K562 (cell line): ENCODE data around the gene SEMA5A. TPM values are rescaled to one million over a fixed set of nuclear protein-coding genes. Genes with fewer than 3 reads are reported as not detected.

Source experiments
- ATAC-seq: fragments of 200-7000 bp; cut with Tn5 transposase; 3 replicates; pipeline ENCODE4 v1.9.1; 2020; ENCODE audit warnings: moderate library complexity
- BruUV-seq: library from RNA; stranded (reverse); fragments of 400-500 nt; replicated peaks from 2 replicates; lab custom pipeline; 2021; lab: Mats Ljungman, UMichigan
- CTCF ChIA-PET: fragments of 300-600 bp; formaldehyde crosslinking; extraction: SDS; loops from one replicate; lab custom pipeline; 2021; ENCODE audit warnings: low intra/inter-chr PET ratio; lab: Yijun Ruan, JAX
- POLR2A ChIA-PET: fragments of 300-600, 350-650 bp; sonication (Branson Sonifier 250); formaldehyde crosslinking; extraction: SDS; loops from one replicate; lab custom pipeline; 2021; ENCODE audit warnings: antibody characterized with exemption, inconsistent platforms; lab: Yijun Ruan, JAX
- DNase-seq, 4 experiments: peaks; one replicate each; pipeline versions ENCODE4 v3.0.0 to v3.0.0-alpha.2; 2011 to 2018; ENCODE audit warnings: low spot score in 3 of 4, mixed read lengths in 3 of 4; ENCODE audit errors: extremely low read depth in 1 of 4
- FAIRE-seq: peaks from 2 replicates; lab custom pipeline; 2011; peaks lifted over from hg19 to GRCh38; lab: Jason Lieb, UNC
- H2AFZ ChIP-seq: 2 replicates; pipeline ENCODE4 v1.6.0; 2011; ENCODE audit warnings: low read depth, low read length, control low read depth, inconsistent platforms
- H3K27ac ChIP-seq: fragments of 200-600 bp; 3 replicates; pipeline ENCODE4 v1.8.0; 2011; ENCODE audit warnings: low read depth, mild to moderate bottlenecking, control low read depth, inconsistent platforms, low read length, moderate library complexity, mixed read lengths; ENCODE audit errors: extremely low read depth
- H3K27me3 ChIP-seq, 2 experiments: fragments of 300-600 bp in 1 of 2; 2 replicates in 1 of 2; 3 replicates in 1 of 2; pipeline versions ENCODE4 v1.6.0 to v1.8.0; 2011; ENCODE audit warnings: inconsistent platforms in 2 of 2, low read length in 2 of 2, mild to moderate bottlenecking in 1 of 2, mixed read lengths in 1 of 2, moderate library complexity in 1 of 2; ENCODE audit not compliant: control insufficient read depth in 2 of 2, insufficient read depth in 2 of 2
- H3K36me3 ChIP-seq: fragments of 300-600 bp; 3 replicates; pipeline ENCODE4 v1.8.0; 2011; ENCODE audit warnings: mild to moderate bottlenecking, low read length, inconsistent platforms; ENCODE audit not compliant: control insufficient read depth, insufficient read depth
- H3K4me1 ChIP-seq, 2 experiments: fragments of 200-600 bp in 1 of 2; replicated peaks in 1 of 2; 2 replicates in 1 of 2; 3 replicates in 1 of 2; pipeline versions ENCODE4 v1.5.1 to v1.8.0; 2011; ENCODE audit warnings: inconsistent platforms in 2 of 2, low read length in 2 of 2, mild to moderate bottlenecking in 1 of 2, mixed read lengths in 1 of 2, moderate library complexity in 1 of 2; ENCODE audit not compliant: control insufficient read depth in 2 of 2, insufficient read depth in 2 of 2
- H3K4me2 ChIP-seq: 2 replicates; pipeline ENCODE4 v1.6.1; 2011; ENCODE audit warnings: low read length, control low read depth, inconsistent platforms, mixed read lengths; ENCODE audit not compliant: insufficient read depth
- H3K4me3 ChIP-seq: fragments of 200-600 bp; sonication (generic), shearing (Covaris generic); 2 replicates; pipeline ENCODE4 v1.5.1; 2016; ENCODE audit warnings: control low read depth, inconsistent platforms
- H3K79me2 ChIP-seq: fragments of 200-600 bp; 3 replicates; pipeline ENCODE4 v1.8.0; 2011; ENCODE audit warnings: low read length, inconsistent platforms; ENCODE audit not compliant: control insufficient read depth, insufficient read depth
- H3K9ac ChIP-seq, 2 experiments: 2 replicates each; pipeline versions ENCODE4 v1.6.0 to v1.6.1; 2011; ENCODE audit warnings: low read depth in 2 of 2, low read length in 2 of 2, control low read depth in 1 of 2, inconsistent platforms in 1 of 2, mild to moderate bottlenecking in 1 of 2, mixed read lengths in 1 of 2; ENCODE audit not compliant: insufficient read depth in 1 of 2
- H3K9me1 ChIP-seq: one replicate; pipeline ENCODE4 v1.6.0; 2011; ENCODE audit warnings: inconsistent platforms, mild to moderate bottlenecking, low read length, moderate library complexity; ENCODE audit not compliant: control insufficient read depth, insufficient read depth
- H3K9me3 ChIP-seq: replicated peaks from 2 replicates; pipeline ENCODE4 v1.5.1; 2011; ENCODE audit warnings: low read depth, low read length, inconsistent platforms; ENCODE audit not compliant: control insufficient read depth, insufficient read depth
- H4K20me1 ChIP-seq: replicated peaks from 2 replicates; pipeline ENCODE4 v1.6.1; 2011; ENCODE audit warnings: low read length, inconsistent platforms, mixed read lengths; ENCODE audit not compliant: control insufficient read depth, insufficient read depth
- CBX2 ChIP-seq: fragments of 200-600 bp; sonication (generic); IDR thresholded peaks from one replicate; pipeline ENCODE4 v1.6.1; 2012; ENCODE audit warnings: mild to moderate bottlenecking, low read length, inconsistent platforms; ENCODE audit not compliant: insufficient read depth, poor library complexity, severe bottlenecking
- DEAF1 ChIP-seq: fragments of 450-650 bp; formaldehyde crosslinking; IDR thresholded peaks from 2 replicates; pipeline ENCODE4 v1.4.0; 2020; ENCODE audit warnings: mild to moderate bottlenecking, moderate library complexity
- E2F4 ChIP-seq: sonication (generic); formaldehyde crosslinking; IDR thresholded peaks from 2 replicates; pipeline ENCODE4 v1.8.0; 2022; ENCODE audit warnings: mild to moderate bottlenecking, low read depth, missing genetic modification reagents
- ESRRA ChIP-seq: fragments of 450-650 bp; IDR thresholded peaks from 2 replicates; pipeline ENCODE4 v1.6.1; 2014; ENCODE audit warnings: low read depth, mild to moderate bottlenecking, moderate library complexity, borderline replicate concordance
- FOXK2 ChIP-seq, 2 experiments: fragments of 450-650 bp; IDR thresholded peaks in 1 of 2; conservative IDR thresholded peaks in 1 of 2; 2 replicates each; pipeline ENCODE4 v1.6.1; 2016; ENCODE audit warnings: low read depth in 2 of 2, mild to moderate bottlenecking in 1 of 2
- KLF1 ChIP-seq: fragments of 450-650 bp; IDR thresholded peaks from 2 replicates; pipeline ENCODE4 v1.6.1; 2016; ENCODE audit warnings: missing genetic modification characterization, missing compliant biosample characterization
- MAFF ChIP-seq: IDR thresholded peaks from 2 replicates; pipeline ENCODE4 v1.6.1; 2012; ENCODE audit warnings: low read length, improper control_type of control experiment
- MAX ChIP-seq: sonication (generic); formaldehyde crosslinking; IDR thresholded peaks from 2 replicates; pipeline ENCODE4 v1.9.0; 2022; ENCODE audit warnings: mild to moderate bottlenecking, missing genetic modification reagents
- MEIS2 ChIP-seq: fragments of 450-650 bp; IDR thresholded peaks from 2 replicates; pipeline ENCODE4 v1.6.1; 2014; ENCODE audit warnings: mild to moderate bottlenecking; ENCODE audit not compliant: partially characterized antibody
- MLX ChIP-seq, 2 experiments: fragments of 450-650 bp in 1 of 2; sonication (generic) in 1 of 2; formaldehyde crosslinking; conservative IDR thresholded peaks; 2 replicates each; pipeline versions ENCODE4 v1.4.0 to v1.8.1; 2020 to 2022; ENCODE audit warnings: mild to moderate bottlenecking in 1 of 2, missing genetic modification reagents in 1 of 2
- MYBL2 ChIP-seq, 2 experiments: fragments of 450-650 bp in 1 of 2; sonication (generic) in 1 of 2; formaldehyde crosslinking in 1 of 2; IDR thresholded peaks; 2 replicates each; pipeline versions ENCODE4 v1.6.1 to v1.8.1; 2017 to 2022; ENCODE audit warnings: borderline replicate concordance in 1 of 2, inconsistent platforms in 1 of 2, low read depth in 1 of 2, mild to moderate bottlenecking in 1 of 2, missing genetic modification reagents in 1 of 2, moderate library complexity in 1 of 2
- NONO ChIP-seq, 2 experiments: fragments of 200-400 bp in 1 of 2; fragments of 450-650 bp in 1 of 2; formaldehyde crosslinking in 1 of 2; IDR thresholded peaks; 2 replicates each; pipeline ENCODE4 v1.6.1; 2017; ENCODE audit warnings: low read depth in 2 of 2, mild to moderate bottlenecking in 2 of 2, moderate library complexity in 2 of 2, low read length in 1 of 2
- NRF1 ChIP-seq, 2 experiments: fragments of 450-650 bp; IDR thresholded peaks in 1 of 2; conservative IDR thresholded peaks in 1 of 2; 2 replicates each; pipeline ENCODE4 v1.6.1; 2014; ENCODE audit warnings: mild to moderate bottlenecking in 2 of 2
- POLR3A ChIP-seq: IDR thresholded peaks from 2 replicates; pipeline ENCODE4 v1.6.1; 2011; ENCODE audit warnings: borderline replicate concordance, mild to moderate bottlenecking, moderate library complexity; ENCODE audit not compliant: insufficient read length, insufficient read depth; ENCODE audit errors: extremely low read depth
- SRF ChIP-seq, 2 experiments: fragments of 250-450, 450-650 bp in 1 of 2; sonication (Bioruptor Pico) in 1 of 2; sonication (generic) in 1 of 2; formaldehyde crosslinking; IDR thresholded peaks; 2 replicates each; pipeline versions ENCODE4 v1.5.0 to v1.5.1; 2020 to 2022; ENCODE audit warnings: mild to moderate bottlenecking in 1 of 2, missing genetic modification reagents in 1 of 2
- TRIM28 ChIP-seq: fragments of 450-650 bp; IDR thresholded peaks from 2 replicates; pipeline ENCODE4 v1.6.1; 2017
- ZBED1 ChIP-seq: IDR thresholded peaks from 2 replicates; pipeline ENCODE4 v1.6.1; 2014
- ZBTB1 ChIP-seq: sonication (generic); formaldehyde crosslinking; IDR thresholded peaks from 2 replicates; pipeline ENCODE4 v1.8.1; 2023; ENCODE audit warnings: missing genetic modification reagents, low read depth, mild to moderate bottlenecking, borderline replicate concordance
- WGBS: fragments of 100-300 bp; shearing (Covaris generic); methylation state at CpG from one replicate; pipeline ENCODE4 v1.1.6; 2016; ENCODE audit warnings: low coverage, mixed read lengths; ENCODE audit not compliant: insufficient coverage; ENCODE audit errors: missing lambda C conversion rate; 5-methylcytosine and 5-hydroxymethylcytosine counted together
- in situ Hi-C: fragments of 300-500 bp; cut with MboI; formaldehyde crosslinking; loops from 4 replicates; pipeline ENCODE4 v1.15.0; 2018; ENCODE audit warnings: inconsistent platforms, mixed read lengths
- intact Hi-C: fragments of 100-400 bp; cut with micrococcal nuclease; formaldehyde crosslinking; loops from 2 replicates; pipeline ENCODE4 v1.14.2; 2022
- polyA plus RNA-seq, 8 experiments: library from polyadenylated mRNA; depleted of rRNA in 4 of 8; stranded (reverse) in 5 of 8; unstranded in 3 of 8; fragments of >200 nt; fragmentation: Nextera tagmentation in 2 of 8; fragmentation: Illumina TruSeq in 1 of 8; extraction: Ambion mirVana in 2 of 8; extraction: Trizol in 1 of 8; gene quantifications; 2 replicates each; pipeline versions ENCODE4 v1.2.1 to v1.2.3, GENCODE V29; 2011 to 2014; ENCODE audit warnings: inconsistent platforms in 1 of 8, missing spikeins in 1 of 8
- total RNA-seq, 7 experiments: library from RNA; depleted of rRNA in 6 of 7; stranded (reverse); fragments of >200 nt in 6 of 7; fragmentation: Illumina TruSeq in 2 of 7; extraction: Trizol in 2 of 7; gene quantifications; 2 replicates each; pipeline versions ENCODE4 v1.2.1 to v1.2.3, GENCODE V29; 2011 to 2021; ENCODE audit warnings: low replicate concordance in 1 of 7

The SEMA5A gene
- total and polyA plus RNA-seq, 9 of the 15 experiments (the other 6 are each of a cell fraction or from before 2014, with no cell fraction given), result 0.02 TPM; not detected in 8

GRCh38 chr5:9557696-9558095 lies 11.8 kb upstream of the SEMA5A start:
- Histone ChIP-seq H3K4me1 (no peaks in the 10 kb centered on the region), H2AFZ (no peak overlapping the region), H3K4me2 (no peak overlapping the region), H3K36me3 (no peaks in the 10 kb centered on the region), H3K9me1 (no peaks in the 10 kb centered on the region), H3K27me3 (no peaks in the 10 kb centered on the region), H4K20me1 (no peaks in the 10 kb centered on the region), H3K9me3 (no peaks in the 10 kb centered on the region), H3K9ac (no peak overlapping the region), H3K4me3 (no peak overlapping the region), H3K79me2 (no peaks in the 10 kb centered on the region), H3K27ac (no peak overlapping the region)
- intact Hi-C loops, result no loop called here
- BruUV-seq, result no TSS peak
- ATAC-seq (no peak), DNase-seq (no peak), FAIRE-seq (no peak)
- ChIA-PET POLR2A (interaction anchor here (0.6 kb wide), 1 partner anchor 505 kb away, joined by 3 read pairs; no protein-coding TSS in a partner anchor), CTCF (no interaction called here)
- in situ Hi-C loops, result no loop called here
- 2% methylated on average over 2 of the region's 2 CpGs for WGBS
- TF ChIP-seq NRF1 (conservative IDR thresholded peaks at IDR 0.05 in 1 of 2, IDR thresholded peaks at IDR 0.05 in 1 of 2), result no peak
- TF ChIP-seq MAFF, result no peak
- no peak for TF ChIP-seq CBX2
- no peak for TF ChIP-seq E2F4
- TF ChIP-seq TRIM28, result no peak
- TF ChIP-seq ESRRA, result no peak
- no peak for TF ChIP-seq NONO (IDR thresholded peaks at IDR 0.05; ENCODE audit: low read depth in 2 of 2, low read length in 1 of 2)
- no peak for TF ChIP-seq MAX (CRISPR knock-in tag)
- TF ChIP-seq KLF1 (tag), result no peak
- TF ChIP-seq ZBTB1, result no peak
- no peak for TF ChIP-seq DEAF1
- no peak for TF ChIP-seq MEIS2
- no peak for TF ChIP-seq MYBL2 (IDR thresholded peaks at IDR 0.05; ENCODE audit: low read depth)
- TF ChIP-seq MYBL2 (CRISPR knock-in tag; IDR thresholded peaks at IDR 0.05; ENCODE audit: borderline replicate concordance), result no peak
- no peak for TF ChIP-seq POLR3A
- TF ChIP-seq FOXK2 (conservative IDR thresholded peaks at IDR 0.05 in 1 of 2, IDR thresholded peaks at IDR 0.05 in 1 of 2; ENCODE audit: low read depth in 2 of 2), result no peak
- TF ChIP-seq SRF (CRISPR knock-in tag; IDR thresholded peaks at IDR 0.05), result no peak
- no peak for TF ChIP-seq MLX (CRISPR knock-in tag; conservative IDR thresholded peaks at IDR 0.05)
- TF ChIP-seq ZBED1, result no peak
